Activated CD4-positive, CD25-positive, alpha-beta regulatory T cell treated with anti-CD3 and anti-CD28 coated beads, Interleukin-2, amount 50 U/mL, for 16 hours (primary cell): Measurements from ENCODE around the gene SLC6A3.

Source experiments
- DNase-seq: peaks from one replicate; pipeline ENCODE4 v3.0.0-alpha.2; 2020; ENCODE audit warnings: low read depth, low spot score

Gene SLC6A3

GRCh38 chr5:1409381-1410110 is 35.7 kb downstream of the SLC6A3 start:
- DNase-seq, result no peak

GRCh38 chr5:1406681-1407640 is 38.3 kb downstream of the SLC6A3 start:
- DNase-seq, result no peak

DNA sequence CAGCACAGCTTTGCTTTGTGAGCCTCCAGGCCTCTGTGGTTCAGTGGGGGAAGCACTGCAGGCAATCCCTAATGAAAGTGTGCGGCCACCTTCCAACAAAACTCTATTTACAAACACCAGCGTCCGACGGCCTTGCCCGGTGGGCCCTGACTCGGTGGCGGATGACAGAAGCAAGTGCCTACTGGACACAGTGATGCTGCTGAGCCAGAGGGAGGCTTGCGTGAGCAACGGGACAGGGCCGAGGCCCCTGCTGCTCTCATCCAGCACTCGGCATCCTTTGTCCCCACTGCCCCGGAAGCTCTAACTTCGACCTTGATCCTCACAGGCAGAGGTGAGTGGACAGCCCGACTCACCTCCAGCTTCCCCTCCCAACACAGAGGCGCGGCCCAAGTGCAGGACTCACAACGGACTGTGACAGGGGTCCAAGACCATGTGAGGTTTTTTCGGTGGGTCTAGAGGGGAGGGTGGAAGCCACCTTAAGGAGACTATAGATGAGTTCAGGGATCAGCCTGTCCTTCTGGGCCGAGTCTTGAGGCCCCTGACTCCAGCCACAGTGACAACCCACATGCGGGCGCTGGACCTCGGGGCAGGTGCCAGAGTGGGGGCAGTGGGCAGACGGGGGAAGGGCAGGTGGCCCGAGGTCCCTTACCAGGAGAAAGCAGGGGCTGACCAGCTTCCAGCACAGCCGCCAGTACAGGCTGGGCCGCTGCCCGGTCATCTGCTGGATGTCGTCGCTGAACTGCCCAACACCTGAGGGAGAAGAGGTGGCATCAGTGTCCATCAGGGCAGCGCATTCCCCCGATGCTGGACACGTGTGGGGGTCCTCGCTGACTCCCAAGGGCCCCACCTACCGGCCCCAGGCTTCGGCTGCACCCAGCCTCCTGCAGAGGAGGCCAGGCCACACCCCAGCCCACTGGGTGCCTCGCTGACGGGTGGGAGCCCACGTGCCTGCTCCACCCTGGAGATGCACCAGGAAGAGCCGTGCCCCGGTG is 39.4 kb downstream of the SLC6A3 start:
- no peak for DNase-seq

DNA sequence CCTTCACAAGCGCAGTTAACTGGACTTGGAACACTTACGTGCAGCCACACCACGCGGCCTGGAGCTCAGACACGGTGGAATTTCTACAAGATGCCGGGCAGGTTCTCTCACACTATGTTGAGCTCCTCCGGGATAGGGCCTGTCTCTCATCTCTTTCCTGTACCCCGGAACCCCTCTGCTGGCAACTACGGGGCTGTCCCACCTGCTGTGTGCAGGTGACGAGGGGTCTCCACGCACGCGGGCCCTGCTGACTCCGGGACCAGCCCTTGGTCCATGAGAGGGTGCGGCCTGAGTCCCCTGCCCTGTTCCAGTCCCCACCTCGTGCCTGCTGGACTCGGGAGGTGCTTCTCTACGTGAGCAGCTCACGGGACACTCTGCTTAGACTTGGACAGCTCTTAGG is 40.1 kb downstream of the SLC6A3 start:
- DNase-seq, result no peak

- DNase-seq, result no peak
Observed at GRCh38 chr5:1404062-1404461, 41.2 kb downstream of the SLC6A3 start.

DNA sequence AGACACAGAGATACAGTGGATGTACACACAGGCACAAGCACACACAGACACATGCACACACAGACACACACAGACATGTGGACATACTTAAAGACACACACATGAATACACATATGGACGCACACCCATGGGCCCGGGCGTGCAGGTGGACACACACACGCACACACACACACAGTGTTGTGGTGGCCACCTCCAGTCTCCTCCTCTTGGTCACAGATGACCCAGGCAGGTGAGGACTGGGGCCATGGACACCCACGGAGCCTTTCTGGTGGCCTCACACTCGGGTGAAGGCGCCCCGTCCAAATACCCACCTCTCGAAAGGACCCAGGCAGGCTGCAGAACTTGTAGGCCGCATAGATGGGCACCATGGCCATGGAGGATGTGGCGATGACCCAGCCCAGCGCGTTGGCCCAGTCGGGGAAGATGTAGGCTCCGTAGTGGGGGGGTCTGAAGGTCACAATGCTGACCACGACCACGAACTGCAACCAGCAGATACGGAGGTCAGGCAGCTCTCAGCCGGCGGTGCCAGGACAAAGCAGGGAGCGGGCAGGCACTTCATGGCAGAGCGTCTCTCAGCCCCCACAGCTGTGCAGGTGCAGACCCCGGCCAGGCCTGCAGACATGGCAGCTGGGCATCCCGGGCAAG is 42.5 kb downstream of the SLC6A3 start:
- DNase-seq, result no peak

- no peak for DNase-seq
Observed at GRCh38 chr5:1401536-1402138, 43.6 kb downstream of the SLC6A3 start.

- no peak for DNase-seq
Observed at GRCh38 chr5:1400936-1401335, 44.3 kb downstream of the SLC6A3 start.

GRCh38 chr5:1400211-1400855 is 44.9 kb downstream of the SLC6A3 start:
- DNase-seq, result no peak

DNA sequence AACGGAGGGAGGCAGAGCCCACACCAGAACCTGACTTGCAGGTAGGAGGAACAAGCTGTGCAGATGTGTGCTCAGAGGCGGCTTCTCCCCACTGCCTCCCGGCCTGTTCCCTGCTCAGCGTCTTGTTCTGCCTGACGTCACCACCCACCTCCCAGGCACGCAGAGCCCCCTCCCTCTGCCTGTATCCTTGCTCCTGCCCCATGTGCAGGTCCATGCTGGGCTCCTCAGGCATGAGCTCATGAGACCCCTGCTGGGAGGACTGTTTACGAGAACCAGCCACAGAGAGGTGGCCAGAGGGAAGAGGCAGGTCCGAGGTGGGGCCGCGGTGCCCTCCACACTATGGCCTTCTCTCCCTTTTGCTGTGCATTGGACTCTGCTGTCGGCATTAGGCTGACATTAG is 45.5 kb downstream of the SLC6A3 start:
- DNase-seq, result no peak

GRCh38 chr5:1396293-1396816 is 48.9 kb downstream of the SLC6A3 start:
- DNase-seq, result no peak

DNA sequence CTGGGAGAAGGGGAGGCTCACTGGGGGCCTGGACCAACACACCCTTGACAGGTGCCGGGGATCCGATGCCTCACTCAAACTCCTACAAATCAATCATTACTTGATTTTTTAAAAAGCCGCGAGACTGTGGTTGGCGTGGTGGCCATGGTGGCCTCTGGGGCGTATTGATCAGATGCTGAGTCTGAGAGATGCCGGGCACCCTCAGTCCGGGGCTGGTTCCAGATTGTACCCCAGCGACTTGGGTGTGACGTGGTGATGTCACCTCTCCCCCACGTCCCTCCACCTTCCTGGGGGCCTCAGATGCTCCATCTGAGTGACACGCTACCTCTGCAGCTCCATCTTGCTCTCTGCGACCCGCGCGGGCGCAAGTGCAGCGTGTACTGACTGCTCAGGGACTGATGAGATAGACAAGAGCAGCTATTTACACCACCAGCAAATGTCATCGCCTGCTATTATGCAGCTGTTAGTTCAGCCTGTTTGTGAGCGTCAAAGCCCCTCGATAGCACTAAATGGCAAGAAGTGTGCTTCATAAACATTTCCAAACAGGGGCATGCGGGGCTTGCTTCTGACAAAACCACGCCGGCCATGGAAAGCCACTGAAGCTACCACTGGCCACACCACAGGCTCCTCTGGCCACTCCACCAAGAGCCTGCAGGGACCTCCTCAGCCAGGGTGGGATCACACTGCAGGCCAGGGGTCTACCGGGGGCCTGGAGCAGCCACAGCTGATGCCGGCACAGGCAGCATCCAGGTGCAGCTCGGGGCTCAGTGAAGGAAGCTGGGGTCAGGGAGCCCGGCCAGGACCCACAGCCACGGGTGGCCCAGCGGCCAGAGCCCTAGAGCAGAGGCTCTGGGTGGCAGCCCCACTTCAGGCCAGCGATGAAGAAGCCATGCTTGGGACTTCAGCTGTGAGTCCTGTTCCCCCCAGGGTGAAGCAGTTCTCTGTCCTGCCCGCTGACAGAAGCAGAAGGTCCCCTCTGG is 50.1 kb downstream of the SLC6A3 start:
- no peak for DNase-seq

GRCh38 chr5:1393571-1394501 is 51.4 kb downstream of the SLC6A3 start:
- DNase-seq, result no peak

DNA sequence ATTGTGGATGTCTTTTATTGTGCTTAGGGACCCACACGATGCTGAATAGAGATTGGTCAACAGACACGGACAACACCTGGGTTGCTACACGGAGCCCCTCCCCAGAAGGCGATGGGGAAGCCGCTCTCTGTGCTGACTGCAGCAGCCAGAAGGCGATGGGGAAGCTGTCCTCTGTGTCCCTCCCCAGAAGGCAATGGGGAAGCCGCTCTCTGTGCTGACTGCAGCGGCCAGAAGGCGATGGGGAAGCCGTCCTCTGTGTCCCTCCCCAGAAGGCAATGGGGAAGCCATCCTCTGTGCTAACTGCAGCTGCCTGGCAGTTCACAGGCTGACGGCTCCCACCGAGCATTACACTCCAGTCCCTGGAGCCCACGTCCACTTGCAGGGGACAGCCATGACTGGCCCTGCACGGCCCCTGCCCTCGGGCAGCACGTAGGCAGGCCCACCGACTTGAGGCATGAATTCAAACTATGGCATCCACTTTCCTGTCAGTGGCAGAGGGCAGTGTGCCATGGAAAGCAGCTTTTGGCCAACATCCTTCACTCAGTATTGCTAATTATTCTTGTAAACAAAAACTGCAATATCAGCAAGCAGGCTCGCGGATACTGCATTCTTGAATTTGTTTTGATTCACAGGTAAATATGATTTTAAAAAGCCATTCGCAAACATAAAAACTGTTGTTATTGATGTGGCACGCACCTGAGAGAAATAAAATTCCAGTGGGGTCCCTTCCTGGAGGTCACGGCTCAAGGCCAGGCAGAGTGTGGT is 52.3 kb downstream of the SLC6A3 start:
- no peak for DNase-seq

DNA sequence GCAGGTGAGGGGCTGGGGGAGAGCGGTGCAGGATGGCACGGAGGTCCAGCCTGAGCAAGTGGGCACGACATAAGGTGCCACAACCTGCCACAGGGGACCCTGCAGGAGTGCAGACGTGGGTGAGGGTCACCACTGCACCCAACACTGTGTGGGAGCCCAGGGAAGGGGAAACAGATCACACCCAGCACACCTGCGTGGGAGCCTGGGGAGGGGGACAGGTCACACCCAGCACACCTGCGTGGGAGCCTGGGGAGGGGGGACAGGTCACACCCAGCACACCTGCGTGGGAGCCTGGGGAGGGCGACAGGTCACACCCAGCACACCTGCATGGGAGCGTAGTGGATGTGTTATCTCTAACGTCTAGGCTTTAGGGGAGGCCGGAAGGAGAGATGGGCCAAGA is 53.0 kb downstream of the SLC6A3 start:
- no peak for DNase-seq

DNA sequence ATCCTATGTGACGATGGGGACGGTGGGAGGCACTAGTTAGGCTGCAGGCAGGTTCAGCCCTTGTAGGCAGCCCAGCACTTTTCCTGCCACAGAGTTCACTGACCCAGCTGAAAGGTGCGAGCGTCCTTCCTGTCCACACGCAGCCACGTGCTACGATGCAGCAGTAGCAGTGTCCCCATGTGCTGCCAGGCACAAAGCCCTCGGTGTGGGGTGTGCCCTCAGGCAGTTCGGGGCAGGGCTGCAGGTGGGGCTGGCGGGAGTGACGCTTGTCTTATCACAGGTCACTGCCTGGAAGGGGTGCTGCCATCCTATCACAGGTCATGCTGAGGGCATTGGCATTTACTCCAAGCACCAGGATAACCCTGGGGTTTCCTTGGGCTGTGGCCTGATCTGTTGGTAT is 53.5 kb downstream of the SLC6A3 start:
- DNase-seq, result no peak
